Suprapubic skin (tissue), 3 donors: ENCODE measurements around the gene MYH7.

Experiments used
- POLR2A ChIP-seq, 2 donors: fragments of 450-650 bp; IDR thresholded peaks; one replicate each; pipeline ENCODE4 v1.6.1; 2017; ENCODE audit warnings: antibody characterized with exemption in 2 of 2, mild to moderate bottlenecking in 2 of 2, moderate library complexity in 2 of 2
- TF ChIP-seq, protein P1 (sequence below), 2 donors: fragments of 200-600 bp in 1 of 2; fragments of 450-650 bp in 1 of 2; sonication (generic) in 1 of 2; IDR thresholded peaks; one replicate each; pipeline ENCODE4 v1.5.1; 2016 to 2019; ENCODE audit warnings: antibody characterized with exemption in 2 of 2, mild to moderate bottlenecking in 1 of 2, moderate library complexity in 1 of 2

- TF ChIP-seq, protein P1, sequence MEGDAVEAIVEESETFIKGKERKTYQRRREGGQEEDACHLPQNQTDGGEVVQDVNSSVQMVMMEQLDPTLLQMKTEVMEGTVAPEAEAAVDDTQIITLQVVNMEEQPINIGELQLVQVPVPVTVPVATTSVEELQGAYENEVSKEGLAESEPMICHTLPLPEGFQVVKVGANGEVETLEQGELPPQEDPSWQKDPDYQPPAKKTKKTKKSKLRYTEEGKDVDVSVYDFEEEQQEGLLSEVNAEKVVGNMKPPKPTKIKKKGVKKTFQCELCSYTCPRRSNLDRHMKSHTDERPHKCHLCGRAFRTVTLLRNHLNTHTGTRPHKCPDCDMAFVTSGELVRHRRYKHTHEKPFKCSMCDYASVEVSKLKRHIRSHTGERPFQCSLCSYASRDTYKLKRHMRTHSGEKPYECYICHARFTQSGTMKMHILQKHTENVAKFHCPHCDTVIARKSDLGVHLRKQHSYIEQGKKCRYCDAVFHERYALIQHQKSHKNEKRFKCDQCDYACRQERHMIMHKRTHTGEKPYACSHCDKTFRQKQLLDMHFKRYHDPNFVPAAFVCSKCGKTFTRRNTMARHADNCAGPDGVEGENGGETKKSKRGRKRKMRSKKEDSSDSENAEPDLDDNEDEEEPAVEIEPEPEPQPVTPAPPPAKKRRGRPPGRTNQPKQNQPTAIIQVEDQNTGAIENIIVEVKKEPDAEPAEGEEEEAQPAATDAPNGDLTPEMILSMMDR (IDR thresholded peaks at IDR 0.05) = no peak
- no peak for TF ChIP-seq POLR2A (IDR thresholded peaks at IDR 0.05)
Observed at GRCh38 chr14:23380197-23380914, 55.1 kb downstream of the MYH7 start.
